ENCODE results near the gene GLO1. TPM values are rescaled to one million over a fixed set of nuclear protein-coding genes. Genes with fewer than 3 reads are reported as not detected.
A peak's percentile ranks its signal among the peaks of the same experiment; 100 is the strongest.
"Not testable (repeated sequence)": the region's sequence is repeated elsewhere in the genome, so short reads cannot be mapped to it uniquely, and the experiment has no call there.

Gene GLO1
- total RNA-seq, 1 donor from 2014 or later, result 124 TPM

DNA sequence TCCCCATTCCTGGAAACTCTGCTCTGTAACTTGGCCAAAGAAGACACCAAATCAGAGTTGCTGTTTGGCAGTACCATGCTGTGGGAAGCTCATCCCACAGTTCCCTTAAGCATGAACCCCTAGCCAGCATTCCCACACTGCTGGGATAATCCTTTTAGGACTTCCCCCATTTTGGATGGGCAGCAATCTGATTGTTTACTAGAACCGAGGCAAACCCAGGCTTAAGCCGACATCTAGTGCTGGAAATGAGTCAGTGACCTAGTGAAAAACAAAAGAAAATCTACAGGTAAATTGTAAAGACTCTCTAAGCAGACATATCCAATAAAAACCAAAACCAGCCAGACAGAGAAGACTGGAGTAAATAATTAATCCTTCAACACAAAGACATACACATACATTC is 17.4 kb upstream of the GLO1 start:
- peaks cover 29% of the 10 kb centered on the region for H3K27me3 Mint-ChIP-seq
- intact Hi-C loops (cut with micrococcal nuclease), result no loop called here
- peak; percentile 67 for DNase-seq
- no peaks in the 10 kb centered on the region for H3K36me3 Mint-ChIP-seq (ENCODE audit: low read depth)
- no peak overlapping the region for H3K4me3 Mint-ChIP-seq
- no peaks in the 10 kb centered on the region for H3K9me3 Mint-ChIP-seq
- H3K27ac Mint-ChIP-seq, result no peak overlapping the region
- H3K4me1 Mint-ChIP-seq, result peaks cover 5% of the 10 kb centered on the region

DNA sequence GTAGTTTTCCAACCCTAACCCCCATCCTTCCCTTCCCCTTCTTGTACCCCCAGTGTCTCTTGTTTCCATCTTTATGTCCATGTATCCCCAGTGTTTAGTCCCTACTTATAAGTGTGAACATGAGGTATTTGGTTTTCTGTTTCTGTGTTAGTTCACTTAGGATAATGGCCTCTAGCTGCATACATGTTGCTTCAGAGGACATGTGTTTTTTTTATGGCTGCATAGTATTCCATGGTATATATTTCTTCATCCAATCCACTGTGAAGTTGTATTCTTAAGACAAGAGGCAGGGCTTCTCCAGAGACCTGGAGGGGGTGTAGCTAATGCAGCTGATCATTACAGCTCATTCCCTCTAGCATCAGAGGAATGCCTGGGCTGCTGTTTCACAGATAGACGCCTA is 16.4 kb upstream of the GLO1 start:
- no peak overlapping the region for H3K27ac Mint-ChIP-seq
- H3K36me3 Mint-ChIP-seq (ENCODE audit: low read depth), result no peaks in the 10 kb centered on the region
- intact Hi-C loops (cut with micrococcal nuclease), result loop anchor here (5.0 kb wide), 1 partner anchor 147 kb away; no protein-coding TSS in a partner anchor
- H3K27me3 Mint-ChIP-seq, result peaks cover 29% of the 10 kb centered on the region
- no peak for DNase-seq
- peaks cover 8% of the 10 kb centered on the region for H3K4me1 Mint-ChIP-seq
- no peaks in the 10 kb centered on the region for H3K9me3 Mint-ChIP-seq
- H3K4me3 Mint-ChIP-seq, result no peak overlapping the region

DNA sequence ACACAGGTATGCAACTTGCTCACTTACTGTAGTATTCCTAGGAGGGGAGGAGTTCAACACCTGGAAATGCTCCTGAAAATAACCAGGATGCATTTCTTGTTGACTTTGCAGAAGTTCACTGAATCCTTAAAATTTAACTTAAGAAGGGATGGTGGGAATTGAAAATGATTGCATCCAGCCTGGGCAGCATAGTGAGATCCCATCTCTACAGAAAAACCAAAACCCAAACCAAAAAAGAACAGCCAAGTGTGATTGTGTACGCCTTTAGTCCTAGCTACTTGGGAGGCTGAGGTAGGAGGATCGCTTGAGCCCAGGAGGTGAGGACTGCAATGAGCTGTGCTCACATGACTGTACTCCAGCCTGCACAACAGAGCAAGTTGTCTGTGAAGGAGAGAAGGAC is 13.9 kb upstream of the GLO1 start:
- Mint-ChIP-seq H3K27me3 (peaks cover 25% of the 10 kb centered on the region), H3K4me1 (peaks cover 28% of the 10 kb centered on the region), H3K4me3 (no peak overlapping the region), H3K36me3 (ENCODE audit: low read depth) (no peaks in the 10 kb centered on the region), H3K27ac (no peak overlapping the region), H3K9me3 (no peaks in the 10 kb centered on the region)
- DNase-seq, result no peak
- intact Hi-C loops (cut with micrococcal nuclease), result loop anchor here (5.0 kb wide), 1 partner anchor 145 kb away; no protein-coding TSS in a partner anchor

DNA sequence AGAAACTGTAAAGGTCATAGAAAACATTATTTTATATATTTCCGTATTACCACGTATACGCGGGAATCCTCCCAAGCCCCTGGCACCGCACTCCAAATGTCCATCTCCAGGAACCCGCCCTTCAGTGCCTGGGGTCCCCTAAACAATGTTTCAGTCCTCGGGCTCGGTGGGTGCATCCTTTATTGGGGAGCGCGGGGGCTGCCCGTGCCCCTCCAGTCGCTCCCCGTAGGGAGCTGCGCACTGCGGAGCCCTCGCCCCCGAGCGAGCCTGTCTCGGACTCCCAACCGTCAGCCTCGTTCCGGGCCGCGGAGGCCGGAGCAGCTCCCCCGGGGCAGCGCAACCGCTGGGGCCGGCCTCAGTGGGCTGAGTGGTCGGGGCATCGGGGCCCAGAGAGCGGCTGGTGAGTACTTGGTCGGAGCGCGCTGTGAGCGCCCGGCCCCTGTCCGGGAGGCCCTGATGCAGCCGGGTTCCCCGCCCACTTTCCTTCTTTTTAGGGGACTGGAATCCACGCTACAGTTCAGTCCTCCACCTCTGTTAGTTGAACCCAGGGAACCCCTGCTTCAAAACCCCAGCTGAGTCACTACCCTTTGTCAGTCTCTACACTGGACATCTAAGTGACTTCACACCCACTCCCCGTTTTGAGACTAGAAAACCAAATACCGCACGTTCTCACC is 12.2 kb upstream of the GLO1 start, which contains the start of gene DNAH8:
Gene DNAH8 (plus strand): TSS at position 296 of the 674 bp plus-strand sequence. CDS start 7,499 bp downstream, outside the sequence.
- H3K36me3 Mint-ChIP-seq (ENCODE audit: low read depth), result no peaks in the 10 kb centered on the region
- DNase-seq, result peak; percentile 73
- H3K4me3 Mint-ChIP-seq, result peak within 1 kb of the TSS; percentile 70
- H3K4me1 Mint-ChIP-seq, result peaks cover 32% of the 10 kb centered on the region
- peaks cover 24% of the 10 kb centered on the region for H3K27me3 Mint-ChIP-seq
- intact Hi-C loops (cut with micrococcal nuclease), result loop anchor here (2.0 to 5.0 kb wide), 2 partner anchors 42 to 143 kb away; no protein-coding TSS in a partner anchor
- H3K9me3 Mint-ChIP-seq, result no peaks in the 10 kb centered on the region
- peak within 1 kb of the TSS; percentile 91 for H3K27ac Mint-ChIP-seq

DNA sequence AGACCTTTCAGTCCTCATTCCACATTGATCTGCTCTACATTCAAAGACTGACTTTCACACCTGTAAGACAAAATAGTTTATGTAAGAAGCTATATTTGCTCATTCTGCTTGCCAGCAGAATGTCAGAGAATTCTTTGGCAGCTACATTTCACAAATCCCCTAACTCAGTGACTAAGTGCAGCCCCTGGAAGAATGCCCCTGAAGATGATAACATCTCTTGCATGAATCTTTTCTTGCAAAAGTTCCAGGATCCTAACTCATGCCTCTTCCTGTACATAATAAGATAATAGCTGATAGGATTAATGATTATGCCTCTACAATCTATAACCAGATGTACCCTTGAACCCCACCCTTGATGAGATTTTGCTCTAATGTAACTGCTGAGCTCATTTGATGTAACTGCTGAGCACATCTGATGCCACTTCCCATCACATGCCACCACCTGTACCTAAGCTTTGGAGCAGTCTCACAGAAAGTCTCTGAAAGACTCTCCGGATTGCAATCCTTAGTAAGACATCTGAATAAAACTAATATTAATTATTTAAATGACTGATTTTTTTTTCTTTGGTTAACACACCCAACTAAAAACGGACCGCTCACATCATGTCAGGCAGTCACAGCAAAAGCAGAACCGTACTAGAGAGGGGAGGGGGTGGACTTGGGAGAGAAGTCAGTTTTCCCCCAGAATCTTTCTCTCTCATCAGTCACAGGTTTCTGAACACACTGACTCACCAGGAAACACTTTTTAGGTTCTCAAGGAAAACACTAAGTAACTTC is 11.5 kb upstream of the GLO1 start:
- H3K27me3 Mint-ChIP-seq, result peaks cover 20% of the 10 kb centered on the region
- no peaks in the 10 kb centered on the region for H3K36me3 Mint-ChIP-seq (ENCODE audit: low read depth)
- H3K4me1 Mint-ChIP-seq, result peaks cover 32% of the 10 kb centered on the region
- H3K27ac Mint-ChIP-seq, result peak overlapping the region; percentile 91
- no peaks in the 10 kb centered on the region for H3K9me3 Mint-ChIP-seq
- H3K4me3 Mint-ChIP-seq, result peak overlapping the region; percentile 70
- intact Hi-C loops (cut with micrococcal nuclease), result loop anchor here (1.0 to 5.0 kb wide), 3 partner anchors 42 to 142 kb away; partner anchors contain the start of gene BTBD9
- DNase-seq, result peak; percentile 68

DNA sequence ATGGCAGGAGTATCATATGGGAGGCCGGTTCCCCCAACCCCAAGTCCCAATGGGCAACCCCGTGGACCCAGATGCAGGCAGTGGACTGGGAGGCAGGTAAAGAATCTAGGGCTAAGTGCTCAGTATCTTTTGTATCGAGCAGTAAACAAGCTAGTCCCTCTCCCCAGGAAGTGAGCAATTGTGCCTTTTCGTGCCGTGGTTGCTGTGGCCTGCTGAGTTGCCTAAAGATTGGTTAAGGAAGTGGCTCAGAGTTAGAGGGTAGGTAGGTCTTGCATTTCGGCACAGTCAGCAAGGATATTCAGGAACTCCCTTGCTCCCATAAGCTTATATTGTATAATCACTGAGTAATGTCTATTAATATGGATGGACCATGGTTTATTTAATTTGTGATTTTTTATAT is 10.9 kb upstream of the GLO1 start:
- Mint-ChIP-seq H3K9me3 (no peaks in the 10 kb centered on the region), H3K27me3 (peaks cover 13% of the 10 kb centered on the region), H3K27ac (peak overlapping the region; percentile 91), H3K4me1 (peaks cover 32% of the 10 kb centered on the region), H3K4me3 (peak overlapping the region; percentile 70), H3K36me3 (ENCODE audit: low read depth) (no peaks in the 10 kb centered on the region)
- intact Hi-C loops (cut with micrococcal nuclease), result loop anchor here (1.0 to 2.0 kb wide), 3 partner anchors 11 to 75 kb away; partner anchors contain the start of genes BTBD9 and GLO1
- DNase-seq, result peak; percentile 92

DNA sequence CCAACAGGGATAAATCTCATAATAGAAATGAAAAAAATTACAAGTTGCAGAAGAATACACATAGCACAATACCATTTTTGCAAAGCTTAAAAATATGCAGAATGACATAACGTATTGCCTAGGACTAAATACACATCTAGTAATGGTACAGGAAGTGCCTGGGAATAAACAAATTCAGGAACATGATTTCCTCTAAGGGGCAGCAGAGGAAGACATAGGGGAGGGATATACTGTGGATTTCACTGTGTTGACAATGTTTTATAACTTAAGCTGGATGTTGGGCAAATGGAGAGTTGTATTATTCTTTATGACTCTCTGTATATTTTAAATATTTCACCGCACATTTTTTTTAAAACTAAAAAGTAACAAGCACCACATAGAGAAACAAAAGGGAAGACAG is 5.6 kb upstream of the GLO1 start:
- no peak for DNase-seq
- no peaks in the 10 kb centered on the region for H3K36me3 Mint-ChIP-seq (ENCODE audit: low read depth)
- peaks cover 21% of the 10 kb centered on the region for H3K4me1 Mint-ChIP-seq
- intact Hi-C loops (cut with micrococcal nuclease), result no loop called here
- peaks cover 7% of the 10 kb centered on the region for H3K27me3 Mint-ChIP-seq
- H3K27ac Mint-ChIP-seq, result no peak overlapping the region
- no peaks in the 10 kb centered on the region for H3K9me3 Mint-ChIP-seq
- no peak overlapping the region for H3K4me3 Mint-ChIP-seq

DNA sequence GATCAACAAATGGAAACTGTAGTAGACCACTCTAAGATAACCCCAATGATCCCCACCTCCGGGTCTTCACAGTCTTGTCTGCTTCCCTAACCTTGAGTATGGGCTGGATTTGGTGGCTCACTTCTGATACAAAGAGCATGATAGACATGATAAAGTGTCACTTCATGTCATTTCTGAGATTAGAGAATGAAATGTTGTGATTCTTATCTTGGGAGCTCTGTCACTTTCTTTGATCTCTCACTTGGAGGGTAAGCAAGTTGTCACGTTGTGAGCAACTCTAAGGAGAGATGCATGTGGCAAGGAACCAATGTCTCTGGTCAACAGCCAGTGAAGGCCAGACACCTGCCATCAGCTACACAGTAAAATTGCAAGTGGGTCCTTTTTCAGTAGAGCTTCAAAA is 3.0 kb upstream of the GLO1 start:
- H3K9me3 Mint-ChIP-seq, result no peaks in the 10 kb centered on the region
- intact Hi-C loops (cut with micrococcal nuclease), result no loop called here
- no peak overlapping the region for H3K27ac Mint-ChIP-seq
- H3K4me1 Mint-ChIP-seq, result peaks cover 19% of the 10 kb centered on the region
- H3K36me3 Mint-ChIP-seq (ENCODE audit: low read depth), result peaks cover 14% of the 10 kb centered on the region
- peaks cover 7% of the 10 kb centered on the region for H3K27me3 Mint-ChIP-seq
- H3K4me3 Mint-ChIP-seq, result no peak overlapping the region
- no peak for DNase-seq

DNA sequence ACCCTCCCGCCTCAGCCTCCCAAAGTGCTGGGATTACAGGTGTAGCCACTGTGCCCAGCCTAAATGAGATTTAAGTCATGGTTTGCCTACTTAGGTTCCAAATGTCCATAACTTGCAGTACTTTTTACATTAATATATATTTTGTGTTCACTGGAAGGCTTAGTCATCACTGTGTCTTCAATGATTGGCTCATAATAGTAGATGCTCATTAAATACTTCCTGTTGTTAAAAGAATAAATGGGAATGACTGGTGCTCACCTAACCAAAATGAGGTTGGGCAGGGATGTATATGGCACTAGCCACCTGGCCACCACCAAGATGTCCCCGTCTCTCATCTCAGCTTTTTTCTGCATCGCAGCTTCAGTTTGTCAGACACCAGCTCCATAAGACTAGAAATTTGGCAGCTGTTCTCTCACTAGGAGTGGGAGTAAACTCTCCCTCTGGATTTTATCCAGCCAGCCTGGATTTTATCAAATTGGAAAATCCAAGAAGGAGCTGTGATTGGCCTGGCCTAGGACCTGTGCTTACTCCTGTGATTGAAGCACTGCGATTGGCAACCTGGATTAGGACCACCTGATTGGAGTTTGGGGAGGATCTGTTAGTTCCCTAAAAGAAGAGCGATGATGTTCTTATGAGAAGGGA is 1.1 kb upstream of the GLO1 start:
- Mint-ChIP-seq H3K4me1 (peaks cover 30% of the 10 kb centered on the region), H3K27me3 (peaks cover 7% of the 10 kb centered on the region), H3K4me3 (no peak overlapping the region), H3K36me3 (ENCODE audit: low read depth) (peaks cover 32% of the 10 kb centered on the region), H3K9me3 (peaks cover 12% of the 10 kb centered on the region), H3K27ac (no peak overlapping the region)
- intact Hi-C loops (cut with micrococcal nuclease), result loop anchor here (1.0 kb wide), 3 partner anchors 9 to 886 kb away; partner anchors contain the start of gene BTBD9
- peak; percentile 49 for DNase-seq

DNA sequence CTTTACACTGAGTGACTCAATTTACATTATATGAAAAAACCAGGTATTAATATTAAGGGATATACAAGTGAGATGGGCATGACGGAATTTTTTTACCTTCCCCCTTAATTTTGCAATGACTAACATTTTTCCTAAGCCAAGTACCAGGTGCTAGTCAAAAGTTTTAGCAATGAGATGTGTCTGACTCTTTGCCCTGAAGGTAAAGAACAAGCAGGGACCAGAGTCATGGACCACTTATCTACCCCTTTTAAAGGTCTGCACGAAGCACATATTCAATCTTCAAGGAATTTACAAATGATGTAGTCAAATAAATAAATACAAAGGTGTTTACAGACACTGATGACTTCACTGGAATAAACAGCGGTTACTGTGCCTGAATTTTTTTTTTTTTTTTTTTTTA is 1.4 kb downstream of the GLO1 start:
- Mint-ChIP-seq H3K4me1 (peaks cover 46% of the 10 kb centered on the region), H3K36me3 (ENCODE audit: low read depth) (peaks cover 45% of the 10 kb centered on the region), H3K27me3 (peaks cover 2% of the 10 kb centered on the region), H3K27ac (no peak overlapping the region), H3K9me3 (peaks cover 16% of the 10 kb centered on the region), H3K4me3 (peak overlapping the region; percentile 96)
- DNase-seq, result peak; percentile 53
- intact Hi-C loops (cut with micrococcal nuclease), result no loop called here

DNA sequence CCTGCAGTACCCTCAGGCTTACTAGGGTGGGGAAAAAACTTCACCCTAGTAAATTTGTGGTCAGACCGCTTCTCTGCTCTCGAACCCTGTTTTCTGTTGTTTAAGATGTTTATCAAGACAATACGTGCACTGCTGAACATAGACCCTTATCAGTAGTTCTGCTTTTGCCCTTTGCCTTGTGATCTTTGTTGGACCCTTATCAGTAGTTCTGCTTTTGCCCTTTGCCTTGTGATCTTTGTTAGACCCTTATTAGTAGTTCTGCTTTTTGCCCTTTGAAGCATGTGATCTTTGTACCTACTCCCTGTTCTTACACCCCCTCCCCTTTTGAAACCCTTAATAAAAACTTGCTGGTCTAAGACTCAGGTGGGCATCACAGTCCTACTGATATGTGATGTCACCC is 3.2 kb downstream of the GLO1 start:
- peaks cover 20% of the 10 kb centered on the region for H3K9me3 Mint-ChIP-seq
- DNase-seq; H3K27me3 Mint-ChIP-seq; H3K4me3 Mint-ChIP-seq; intact Hi-C loops (cut with micrococcal nuclease); H3K27ac Mint-ChIP-seq: not testable (repeated sequence)
- H3K36me3 Mint-ChIP-seq (ENCODE audit: low read depth), result peaks cover 57% of the 10 kb centered on the region
- peaks cover 57% of the 10 kb centered on the region for H3K4me1 Mint-ChIP-seq

DNA sequence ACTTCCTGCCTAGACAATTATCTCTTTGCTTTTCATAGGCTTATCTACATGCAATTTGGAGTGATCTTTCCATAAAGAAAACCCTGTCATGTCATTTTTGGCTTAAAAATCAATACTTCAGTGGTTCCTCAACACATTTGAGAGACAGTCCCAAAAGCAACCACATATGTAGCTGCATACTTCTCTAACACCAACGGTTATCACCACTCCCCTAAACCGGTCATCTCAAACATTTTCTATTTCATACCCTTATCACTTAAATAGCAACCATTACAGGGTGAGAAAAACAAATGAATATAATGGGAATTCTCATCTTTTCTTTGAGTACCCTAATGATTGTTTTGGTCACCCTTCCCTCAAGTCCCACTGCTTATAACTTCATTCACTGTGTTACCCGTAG is 5.1 kb downstream of the GLO1 start:
- intact Hi-C loops (cut with micrococcal nuclease), result no loop called here
- H3K36me3 Mint-ChIP-seq (ENCODE audit: low read depth), result peaks cover 67% of the 10 kb centered on the region

DNA sequence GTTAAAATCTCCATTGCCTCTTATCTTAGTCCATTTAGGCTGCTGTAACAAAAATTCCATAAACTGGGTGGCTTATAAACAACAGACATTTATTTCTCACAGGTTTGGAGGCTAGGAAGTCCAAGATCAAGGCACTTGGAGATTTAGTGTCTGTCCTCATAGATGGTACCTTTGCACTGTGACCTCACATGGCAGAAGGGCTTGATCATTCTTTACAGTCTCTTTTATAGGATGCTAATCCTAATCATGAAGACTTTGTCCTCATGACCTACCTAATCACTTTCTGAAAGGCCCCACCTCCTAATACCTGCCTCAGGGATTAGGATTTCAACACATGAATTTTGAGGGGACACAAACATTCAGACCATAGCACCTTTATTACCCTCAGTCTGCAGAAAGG is 6.6 kb downstream of the GLO1 start:
- Mint-ChIP-seq H3K4me3 (no peak overlapping the region), H3K4me1 (peaks cover 52% of the 10 kb centered on the region), H3K36me3 (ENCODE audit: low read depth) (peaks cover 59% of the 10 kb centered on the region), H3K9me3 (peaks cover 21% of the 10 kb centered on the region), H3K27me3 (no peaks in the 10 kb centered on the region), H3K27ac (no peak overlapping the region)
- DNase-seq, result peak; percentile 41
- intact Hi-C loops (cut with micrococcal nuclease), result no loop called here

More for the DNA sequence above, 5.1 kb downstream of the GLO1 start:
- DNase-seq, result peak; percentile 38
- Mint-ChIP-seq H3K4me1 (peaks cover 59% of the 10 kb centered on the region), H3K4me3 (no peak overlapping the region), H3K9me3 (peaks cover 21% of the 10 kb centered on the region), H3K27me3 (no peaks in the 10 kb centered on the region), H3K27ac (peak overlapping the region; percentile 6)
